Activated CD4-positive, alpha-beta T cell treated with anti-CD3 and anti-CD28 coated beads for 36 hours (primary cell): ENCODE data around the gene TMEM179. TPM values are rescaled to one million over a fixed set of nuclear protein-coding genes. Genes with fewer than 3 reads are reported as not detected.

Experiments used
- ATAC-seq: fragments of 200-7000 bp; cut with Tn5 transposase; one replicate; pipeline ENCODE4 v1.10.0; 2021; ENCODE audit warnings: mild to moderate bottlenecking, moderate library complexity
- CTCF ChIA-PET: fragments of 350-600 bp; sonication (Branson Sonifier 250); formaldehyde crosslinking; loops from one replicate; lab custom pipeline; 2021; ENCODE audit warnings: antibody characterized with exemption; lab: Charles Lee
- POLR2A ChIA-PET: fragments of 350-600 bp; sonication (Branson Sonifier 250); formaldehyde crosslinking; loops from one replicate; lab custom pipeline; 2021; ENCODE audit warnings: antibody characterized with exemption, inconsistent platforms; lab: Charles Lee
- DNase-seq: peaks from one replicate; pipeline ENCODE4 v3.0.0-alpha.2; 2020
- H3K27ac Mint-ChIP-seq: one replicate; pipeline ENCODE4 v1.8.0; 2021; ENCODE audit warnings: mixed read lengths
- H3K27me3 Mint-ChIP-seq: one replicate; pipeline ENCODE4 v1.8.0; 2021; ENCODE audit warnings: mixed read lengths
- H3K36me3 Mint-ChIP-seq: one replicate; pipeline ENCODE4 v1.8.0; 2021; ENCODE audit warnings: low read depth, mixed read lengths
- H3K4me1 Mint-ChIP-seq: one replicate; pipeline ENCODE4 v1.8.0; 2021; ENCODE audit warnings: mixed read lengths
- H3K4me3 Mint-ChIP-seq: one replicate; pipeline ENCODE4 v1.8.0; 2021; ENCODE audit warnings: mild to moderate bottlenecking, moderate library complexity, mixed read lengths
- H3K9me3 Mint-ChIP-seq: one replicate; pipeline ENCODE4 v1.8.0; 2021; ENCODE audit warnings: low read depth, mixed read lengths
- intact Hi-C, 2 experiments: fragments of 100-400 bp; cut with DNase I in 1 of 2; cut with micrococcal nuclease in 1 of 2; formaldehyde crosslinking; loops; one replicate each; pipeline versions ENCODE4 v1.14.2 to v1.15.1; 2022 to 2024; cut with DNase I, micrococcal nuclease
- total RNA-seq, 2 experiments: library from RNA; stranded (reverse); gene quantifications; one replicate each; pipeline ENCODE4 v1.2.3, GENCODE V29; 2021

The TMEM179 gene
- total RNA-seq, 2 experiments from 2014 or later = 0.32 TPM; not detected in 1

DNA sequence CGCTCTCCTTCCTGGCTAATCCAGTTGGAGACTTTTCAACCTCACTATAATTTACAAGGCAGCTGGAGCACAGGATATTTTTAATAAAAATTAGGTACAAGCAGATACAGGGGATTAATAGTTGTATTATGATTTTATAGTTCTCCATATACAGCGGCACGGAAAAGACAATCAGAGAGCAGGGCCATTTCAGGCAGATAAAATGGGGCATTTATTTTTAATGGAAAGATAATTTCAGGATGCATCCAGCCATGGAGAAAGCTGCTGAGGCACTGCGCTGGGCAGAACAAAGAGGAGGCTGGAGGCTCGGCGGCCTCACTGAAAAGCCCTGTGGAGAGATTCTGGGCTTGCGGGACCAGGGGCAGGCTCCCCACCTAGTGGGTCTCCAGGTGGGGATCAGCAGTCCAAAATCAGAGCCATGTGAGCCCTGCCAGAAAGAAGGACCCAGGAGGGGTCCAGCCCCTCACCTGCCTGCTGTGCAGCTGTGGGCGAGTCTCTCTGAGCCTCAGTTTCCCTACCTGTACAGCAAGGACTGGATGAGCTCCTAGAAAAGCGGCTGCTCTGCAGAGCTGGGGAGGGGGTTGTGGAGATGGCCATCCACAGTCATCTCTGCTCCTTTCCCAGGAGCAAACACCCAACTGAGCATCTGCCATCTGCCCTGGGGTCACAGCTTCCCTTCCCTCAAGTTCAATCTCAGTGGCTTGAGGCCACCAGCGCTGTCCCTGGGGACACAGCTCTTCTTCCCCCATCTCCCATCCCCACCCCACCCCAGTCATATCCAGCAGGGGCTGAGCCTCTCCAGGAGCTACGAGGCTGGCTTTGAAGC, 48.9 kb downstream of the TMEM179 start:
- Mint-ChIP-seq H3K27ac (no peak overlapping the region), H3K4me1 (no peaks in the 10 kb centered on the region), H3K4me3 (no peak overlapping the region), H3K27me3 (peaks cover 1% of the 10 kb centered on the region), H3K36me3 (no peaks in the 10 kb centered on the region), H3K9me3 (no peaks in the 10 kb centered on the region)
- ChIA-PET CTCF (interaction anchor here (0.5 kb wide), 1 partner anchor 332 kb away, joined by 3 read pairs; no protein-coding TSS in a partner anchor), POLR2A (no interaction called here)
- intact Hi-C loops = no loop called here
- ATAC-seq (no peak), DNase-seq (no peak)

DNA sequence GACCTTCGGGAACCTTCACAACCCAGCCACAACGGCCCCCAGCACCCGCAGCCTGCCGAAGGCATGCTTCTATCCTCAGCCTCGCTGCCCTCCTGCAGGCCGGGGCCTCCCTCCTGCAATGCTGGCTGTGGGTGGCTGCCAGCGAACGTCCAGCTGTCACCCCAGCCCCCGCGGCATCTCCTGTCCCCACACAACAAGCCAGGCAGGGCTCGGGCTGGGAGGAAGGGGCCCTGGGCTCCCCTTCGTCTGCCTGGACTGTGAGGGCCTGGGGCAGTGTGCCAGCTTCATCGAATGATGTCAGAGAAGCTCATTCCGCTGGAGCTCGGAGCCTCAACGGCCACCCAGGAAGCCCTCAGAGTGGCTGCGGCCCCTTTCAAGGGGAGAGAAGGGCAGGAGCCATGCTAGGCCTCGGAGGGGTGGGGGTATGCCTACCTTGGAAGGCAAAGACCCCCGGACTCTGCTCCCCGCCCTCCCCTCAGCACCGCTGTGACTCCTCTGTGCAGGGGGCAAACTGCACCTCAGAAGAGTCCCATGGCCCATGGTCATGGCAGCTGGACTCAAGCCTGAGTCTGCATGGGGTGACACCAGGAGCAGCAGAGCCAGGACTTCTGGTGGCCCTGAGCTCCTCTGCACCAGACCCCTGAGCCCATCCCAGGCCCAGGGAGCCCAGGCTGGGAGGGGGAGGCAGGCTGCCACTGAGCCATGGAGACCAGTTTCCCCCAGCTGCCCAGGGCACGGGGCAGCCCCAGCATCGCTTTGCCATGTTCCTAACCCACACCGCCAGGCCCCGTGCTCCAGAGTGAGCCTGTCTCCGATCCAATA, 49.8 kb downstream of the TMEM179 start:
- intact Hi-C loops = no loop called here
- ChIA-PET CTCF (no interaction called here), POLR2A (no interaction called here)
- Mint-ChIP-seq H3K4me1 (no peaks in the 10 kb centered on the region), H3K27me3 (peaks cover 6% of the 10 kb centered on the region), H3K27ac (no peak overlapping the region), H3K9me3 (no peaks in the 10 kb centered on the region), H3K36me3 (no peaks in the 10 kb centered on the region), H3K4me3 (no peak overlapping the region)
- ATAC-seq (no peak), DNase-seq (peak; percentile 2)

DNA sequence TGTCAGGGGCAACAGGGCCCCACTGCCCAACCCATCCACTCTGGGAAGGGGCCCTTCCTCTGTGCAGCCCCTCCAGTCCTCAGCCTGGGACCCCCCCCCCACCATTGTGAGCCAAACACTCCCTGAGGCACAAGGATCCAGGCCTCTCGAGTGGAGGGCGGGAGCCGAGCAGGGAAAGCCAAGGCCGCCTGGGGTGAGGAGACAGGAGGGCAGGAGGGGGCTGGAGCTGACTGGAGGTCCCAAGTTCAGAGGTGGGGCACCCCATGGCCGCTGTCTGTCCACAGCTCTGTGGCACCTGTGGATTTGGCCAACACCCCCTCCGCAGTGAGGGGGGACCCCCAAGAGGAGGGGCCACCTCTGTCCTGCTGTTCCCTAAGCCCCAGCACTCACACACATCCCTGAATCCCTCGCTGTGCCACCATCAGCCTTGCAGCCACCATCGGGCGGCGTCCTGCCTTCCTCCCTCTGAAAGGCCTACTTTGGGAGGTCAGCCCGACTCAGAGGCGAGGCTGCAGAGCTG, 50.4 kb downstream of the TMEM179 start:
- DNase-seq (peak; percentile 2), ATAC-seq (no peak)
- intact Hi-C loops = no loop called here
- no peak overlapping the region for H3K4me3 Mint-ChIP-seq
- ChIA-PET CTCF (no interaction called here), POLR2A (no interaction called here)
- no peak overlapping the region for H3K27ac Mint-ChIP-seq
- no peaks in the 10 kb centered on the region for H3K9me3 Mint-ChIP-seq
- H3K4me1 Mint-ChIP-seq = no peaks in the 10 kb centered on the region
- peaks cover 8% of the 10 kb centered on the region for H3K27me3 Mint-ChIP-seq
- H3K36me3 Mint-ChIP-seq = no peaks in the 10 kb centered on the region

DNA sequence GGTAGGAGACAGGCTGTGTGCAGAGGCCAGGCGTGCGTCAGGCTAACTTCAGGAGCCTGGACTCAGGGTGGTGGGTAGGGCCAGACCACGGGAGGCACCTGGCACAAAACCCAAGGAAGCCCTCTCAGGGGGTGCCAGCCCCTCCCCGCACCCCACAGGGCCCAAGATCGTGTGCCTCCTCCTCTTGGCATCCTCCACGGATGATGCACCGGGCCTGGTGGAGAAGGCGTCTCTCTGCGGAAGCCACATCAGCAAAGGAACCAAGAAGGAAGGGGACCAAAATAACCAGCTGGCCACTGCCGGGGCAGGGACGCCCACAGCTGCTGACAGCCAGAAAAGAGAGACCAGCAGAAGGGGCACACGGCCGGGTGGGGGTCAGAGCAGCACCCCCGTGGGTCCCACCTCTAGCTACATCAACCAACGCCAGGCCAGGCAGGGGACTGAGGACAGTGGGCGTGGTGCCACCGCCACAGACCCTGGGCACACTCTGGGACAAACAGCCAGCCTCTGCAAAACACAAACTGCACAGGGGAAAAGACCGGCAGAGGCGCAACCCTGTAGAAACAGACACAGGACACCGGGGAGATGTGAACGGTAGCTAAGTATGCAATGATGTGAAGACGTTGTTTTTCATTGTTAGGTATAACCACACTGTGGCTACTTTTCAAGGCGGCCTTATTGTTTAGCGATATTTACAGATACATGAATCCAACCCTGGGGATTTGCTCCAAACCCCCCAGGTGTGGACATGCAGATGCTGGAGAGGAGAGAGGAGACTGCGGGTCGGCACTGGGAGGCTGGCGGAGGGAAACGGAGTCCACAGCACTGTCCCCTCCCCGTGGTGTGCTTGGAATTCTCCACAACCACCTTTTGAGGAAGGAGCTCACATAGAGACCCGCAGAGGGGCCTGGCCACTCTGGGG, 51.1 kb downstream of the TMEM179 start:
- POLR2A ChIA-PET = no interaction called here
- no peaks in the 10 kb centered on the region for H3K9me3 Mint-ChIP-seq
- ATAC-seq (no peak), DNase-seq (no peak)
- no peaks in the 10 kb centered on the region for H3K36me3 Mint-ChIP-seq
- no peak overlapping the region for H3K27ac Mint-ChIP-seq
- CTCF ChIA-PET = no interaction called here
- peaks cover 8% of the 10 kb centered on the region for H3K27me3 Mint-ChIP-seq
- no peaks in the 10 kb centered on the region for H3K4me1 Mint-ChIP-seq
- intact Hi-C loops = no loop called here
- H3K4me3 Mint-ChIP-seq = no peak overlapping the region

DNA sequence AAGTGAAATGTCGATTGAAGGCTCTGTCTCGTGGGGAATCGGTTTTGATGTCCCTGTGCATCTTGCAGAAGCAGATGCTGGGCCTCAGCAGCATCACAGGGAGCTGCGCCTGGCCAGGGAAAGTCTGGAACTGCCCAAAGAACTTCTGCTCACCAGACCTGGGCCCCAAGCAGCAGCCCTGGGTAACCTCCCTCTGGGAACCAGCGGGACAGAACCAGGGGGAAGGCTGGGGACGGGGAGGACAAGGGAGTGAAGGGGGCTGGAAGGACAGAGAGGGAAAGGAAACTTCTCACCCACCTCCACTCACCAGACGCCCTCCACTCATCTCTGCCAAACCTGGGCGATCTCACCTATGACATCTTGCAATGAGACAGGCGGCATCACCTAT, 51.8 kb downstream of the TMEM179 start:
- no peaks in the 10 kb centered on the region for H3K36me3 Mint-ChIP-seq
- no peak overlapping the region for H3K4me3 Mint-ChIP-seq
- H3K27me3 Mint-ChIP-seq = peaks cover 10% of the 10 kb centered on the region
- no peaks in the 10 kb centered on the region for H3K4me1 Mint-ChIP-seq
- ChIA-PET POLR2A (no interaction called here), CTCF (no interaction called here)
- intact Hi-C loops = no loop called here
- ATAC-seq = no peak
- no peaks in the 10 kb centered on the region for H3K9me3 Mint-ChIP-seq
- DNase-seq = peak; percentile 1
- H3K27ac Mint-ChIP-seq = no peak overlapping the region

DNA sequence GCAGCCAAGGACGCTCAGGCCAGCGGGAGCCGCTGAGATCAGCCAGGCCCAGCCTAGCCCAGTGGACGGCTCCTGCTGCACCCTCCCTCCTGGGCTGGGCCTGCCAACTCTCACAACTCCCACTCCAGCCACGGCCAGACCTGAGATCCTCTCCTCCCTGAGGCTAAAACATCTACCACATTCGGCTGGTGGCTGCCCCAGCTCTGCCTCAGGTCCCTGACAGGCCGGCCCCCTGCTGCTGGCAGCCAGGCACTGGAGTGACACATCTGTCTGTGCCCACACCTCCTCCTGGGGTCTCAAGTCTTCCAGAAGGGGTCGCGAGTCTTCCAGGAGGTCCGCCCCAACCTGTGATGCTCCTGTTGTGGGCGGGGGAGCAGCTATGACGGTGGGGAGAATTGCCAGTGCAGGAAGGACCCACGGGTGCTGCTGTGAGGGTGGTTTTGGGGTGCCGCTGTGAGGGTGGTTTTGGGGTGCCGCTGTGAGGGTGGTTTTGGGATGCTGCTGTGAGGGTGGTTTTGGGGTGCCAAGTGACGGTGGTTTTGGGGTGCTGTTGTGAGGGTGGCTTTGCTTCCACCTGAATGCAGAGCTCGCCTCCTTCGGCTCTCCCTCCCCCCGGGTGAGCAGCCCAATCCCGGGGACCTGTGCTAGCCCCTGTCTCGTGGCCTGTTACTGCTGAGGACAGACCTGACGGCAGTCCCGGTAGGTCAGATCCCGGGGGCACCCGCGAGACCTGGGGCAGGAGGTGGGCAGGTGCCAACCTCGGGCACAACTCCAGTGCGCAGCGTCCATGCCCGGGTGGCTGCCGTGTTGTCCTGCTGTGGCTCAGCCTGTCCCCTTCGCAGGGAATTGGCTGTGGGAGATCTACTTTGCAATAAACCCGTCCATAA, 52.5 kb downstream of the TMEM179 start:
- Mint-ChIP-seq H3K4me1 (no peaks in the 10 kb centered on the region), H3K27me3 (peaks cover 11% of the 10 kb centered on the region), H3K4me3 (no peak overlapping the region), H3K9me3 (no peaks in the 10 kb centered on the region), H3K27ac (no peak overlapping the region), H3K36me3 (no peaks in the 10 kb centered on the region)
- ChIA-PET CTCF (no interaction called here), POLR2A (no interaction called here)
- no peak for ATAC-seq
- intact Hi-C loops = no loop called here
- peak; percentile 2 for DNase-seq

DNA sequence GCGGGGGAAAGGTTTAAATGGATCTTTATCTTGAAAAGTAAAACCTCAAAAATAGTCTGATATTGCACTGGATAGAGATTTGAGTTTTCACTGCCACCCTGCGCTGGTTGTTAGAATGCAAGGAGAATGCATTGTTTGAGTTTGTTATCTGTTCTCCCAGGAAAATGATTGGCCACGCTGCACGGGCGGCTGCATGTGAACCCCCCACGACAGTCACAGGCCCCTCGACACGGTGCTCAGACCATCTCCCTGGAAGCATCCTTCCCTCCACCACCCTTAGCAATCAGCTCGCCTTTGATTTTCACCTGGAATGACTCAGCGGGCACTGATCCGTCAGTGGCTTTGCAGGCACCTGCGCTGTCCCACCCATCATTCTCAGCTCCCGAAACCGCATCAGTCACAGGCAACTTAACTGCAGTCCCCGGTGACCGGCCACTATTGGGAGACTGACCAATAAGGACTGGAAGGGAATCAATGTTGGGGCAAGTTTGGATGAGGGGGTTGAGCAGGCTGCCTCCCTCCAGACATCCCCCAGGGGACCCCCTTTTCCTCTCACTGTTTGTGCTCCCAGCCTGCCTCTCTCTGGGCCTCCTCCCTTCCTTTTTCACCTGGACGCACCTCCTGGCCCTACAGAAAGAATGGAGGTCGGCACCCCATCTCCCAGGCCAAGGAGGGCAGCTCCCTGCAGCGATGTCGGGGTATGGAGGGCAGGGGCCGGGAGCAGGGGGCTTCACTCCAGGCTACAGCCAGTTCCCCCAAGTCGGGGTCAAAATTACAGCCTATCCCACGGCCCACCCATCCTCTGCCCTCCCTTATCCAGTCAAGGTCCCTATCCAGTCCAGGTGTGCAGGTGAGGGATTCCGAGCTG, 53.5 kb downstream of the TMEM179 start:
- Mint-ChIP-seq H3K27me3 (peaks cover 11% of the 10 kb centered on the region), H3K4me1 (no peaks in the 10 kb centered on the region), H3K9me3 (no peaks in the 10 kb centered on the region), H3K4me3 (no peak overlapping the region), H3K36me3 (no peaks in the 10 kb centered on the region), H3K27ac (no peak overlapping the region)
- POLR2A ChIA-PET = no interaction called here
- intact Hi-C loops = no loop called here
- CTCF ChIA-PET = no interaction called here
- DNase-seq (peak; percentile 2), ATAC-seq (no peak)

DNA sequence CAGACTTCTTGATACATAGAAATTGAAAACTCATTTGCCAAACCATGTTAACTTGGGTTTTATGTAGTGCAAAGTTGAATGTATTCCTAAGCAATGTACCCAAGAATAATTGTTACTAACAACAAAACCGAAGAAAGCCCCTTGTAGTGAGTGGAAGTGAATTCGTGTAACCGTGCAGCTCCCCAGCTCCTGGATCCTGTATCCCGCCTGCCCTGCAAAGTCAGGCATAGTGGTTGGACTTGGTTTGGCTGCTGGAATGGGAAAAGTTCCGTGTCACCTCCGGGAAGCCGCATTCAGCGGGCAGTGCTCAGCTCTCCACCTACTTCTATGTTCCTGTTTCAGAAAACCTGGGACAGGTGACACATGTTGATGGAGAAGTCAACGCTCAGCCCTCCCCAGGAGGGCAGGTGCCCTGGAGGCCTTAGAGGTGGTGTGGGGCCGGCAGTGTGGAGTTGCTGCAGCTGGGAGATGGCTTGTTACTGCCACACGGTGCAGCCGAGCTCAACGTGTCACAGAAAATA, 54.2 kb downstream of the TMEM179 start:
- ChIA-PET POLR2A (no interaction called here), CTCF (no interaction called here)
- Mint-ChIP-seq H3K4me3 (no peak overlapping the region), H3K27me3 (peaks cover 11% of the 10 kb centered on the region), H3K4me1 (no peaks in the 10 kb centered on the region), H3K27ac (no peak overlapping the region), H3K36me3 (no peaks in the 10 kb centered on the region), H3K9me3 (no peaks in the 10 kb centered on the region)
- no peak for ATAC-seq
- no peak for DNase-seq
- intact Hi-C loops = no loop called here

DNA sequence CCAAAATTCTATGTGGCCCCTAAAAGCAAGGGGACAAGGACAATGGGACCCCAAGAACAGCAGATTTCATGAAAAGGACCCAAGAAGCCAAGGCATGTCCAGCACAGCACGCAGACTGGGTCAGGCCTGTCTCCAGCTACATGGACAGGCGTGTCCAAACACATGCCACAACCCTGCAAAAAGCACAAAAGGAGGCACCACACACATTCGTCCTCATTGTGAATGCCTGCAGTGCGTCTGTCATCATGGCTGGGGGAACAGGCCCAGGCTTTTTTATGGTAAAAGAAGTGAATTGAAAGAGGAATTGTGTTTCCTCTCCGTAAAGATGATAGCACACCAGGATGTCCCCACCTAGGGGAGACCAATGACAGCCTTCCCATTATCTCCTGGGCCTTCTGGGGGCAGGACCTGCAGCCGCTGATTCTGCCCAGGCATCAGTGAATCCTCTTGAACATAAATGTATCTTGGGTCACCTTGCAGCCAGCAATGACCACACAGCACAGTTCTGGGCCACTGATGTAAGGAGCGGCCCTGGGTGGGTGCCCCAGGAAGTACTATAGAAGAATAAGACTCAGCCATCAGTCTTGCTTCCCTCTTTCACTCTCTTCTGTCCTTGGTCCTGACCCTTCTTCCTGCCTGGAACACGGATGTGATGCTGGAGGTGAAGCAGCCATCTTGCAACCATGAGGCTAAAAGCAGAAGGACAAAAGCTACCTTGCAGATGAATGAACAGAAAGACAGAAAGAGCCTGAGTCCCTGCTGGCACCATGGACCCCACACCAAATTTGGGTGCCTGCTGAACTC, 54.8 kb downstream of the TMEM179 start:
- intact Hi-C loops = no loop called here
- H3K9me3 Mint-ChIP-seq = no peaks in the 10 kb centered on the region
- H3K27me3 Mint-ChIP-seq = peaks cover 13% of the 10 kb centered on the region
- CTCF ChIA-PET = no interaction called here
- H3K4me3 Mint-ChIP-seq = no peak overlapping the region
- H3K4me1 Mint-ChIP-seq = no peaks in the 10 kb centered on the region
- H3K27ac Mint-ChIP-seq = no peak overlapping the region
- H3K36me3 Mint-ChIP-seq = no peaks in the 10 kb centered on the region
- POLR2A ChIA-PET = no interaction called here
- ATAC-seq (no peak), DNase-seq (peak; percentile 1)
